H9 (cell line): ENCODE measurements around the gene DPP7. TPM values are rescaled to one million over a fixed set of nuclear protein-coding genes. Genes with fewer than 3 reads are reported as not detected.
A peak's percentile ranks its signal among the peaks of the same experiment; 100 is the strongest.

Experiments
- DNase-seq: peaks from one replicate; pipeline ENCODE4 v3.0.0-alpha.2; 2017
- H2AFZ ChIP-seq: one replicate; pipeline ENCODE4 v1.6.1; 2013; ENCODE audit warnings: mild to moderate bottlenecking, low read length, control low read depth, moderate library complexity
- H2AK5ac ChIP-seq: 2 replicates; pipeline ENCODE4 v1.6.1; 2013; ENCODE audit warnings: low read length, control low read depth, mixed read lengths; ENCODE audit not compliant: insufficient read length
- H2BK120ac ChIP-seq: one replicate; pipeline ENCODE4 v1.6.1; 2013; ENCODE audit warnings: low read depth, mild to moderate bottlenecking, low read length, control low read depth, inconsistent platforms; ENCODE audit not compliant: poor library complexity, severe bottlenecking
- H2BK12ac ChIP-seq: 2 replicates; pipeline ENCODE4 v1.6.1; 2013; ENCODE audit warnings: low read length, control low read depth, mixed read lengths, low read depth; ENCODE audit not compliant: insufficient read length
- H2BK15ac ChIP-seq: 2 replicates; pipeline ENCODE4 v1.6.1; 2013; ENCODE audit warnings: low read depth, low read length, control low read depth
- H2BK20ac ChIP-seq: one replicate; pipeline ENCODE4 v1.6.1; 2013; ENCODE audit warnings: low read depth, mild to moderate bottlenecking, low read length, control low read depth, inconsistent platforms; ENCODE audit not compliant: poor library complexity, severe bottlenecking
- H2BK5ac ChIP-seq: 2 replicates; pipeline ENCODE4 v1.6.1; 2013; ENCODE audit warnings: low read length, control low read depth, mixed read lengths; ENCODE audit not compliant: insufficient read length
- H3K14ac ChIP-seq: 2 replicates; pipeline ENCODE4 v1.6.1; 2013; ENCODE audit warnings: low read length, control low read depth; ENCODE audit not compliant: insufficient read depth
- H3K18ac ChIP-seq: 2 replicates; pipeline ENCODE4 v1.6.1; 2013; ENCODE audit warnings: low read depth, mild to moderate bottlenecking, mixed read lengths, low read length, control low read depth; ENCODE audit not compliant: insufficient read length
- H3K23ac ChIP-seq: 2 replicates; pipeline ENCODE4 v1.6.1; 2013; ENCODE audit warnings: low read length, control low read depth, mixed read lengths, low read depth; ENCODE audit not compliant: insufficient read length
- H3K23me2 ChIP-seq: 2 replicates; pipeline ENCODE4 v1.6.1; 2013; ENCODE audit warnings: low read depth, mild to moderate bottlenecking, mixed read lengths, low read length, control low read depth; ENCODE audit not compliant: insufficient read length, poor library complexity, severe bottlenecking
- H3K27ac ChIP-seq: 2 replicates; pipeline ENCODE4 v1.5.1; 2013; ENCODE audit warnings: low read length, control low read depth, mixed read lengths, low read depth; ENCODE audit not compliant: insufficient read length
- H3K27me3 ChIP-seq: 2 replicates; pipeline ENCODE4 v1.6.1; 2013; ENCODE audit warnings: low read length, control low read depth, inconsistent platforms; ENCODE audit not compliant: insufficient read depth
- H3K4ac ChIP-seq: 2 replicates; pipeline ENCODE4 v1.6.1; 2013; ENCODE audit warnings: low read depth, mild to moderate bottlenecking, control low read depth, inconsistent platforms, low read length, moderate library complexity
- H3K4me1 ChIP-seq: 2 replicates; pipeline ENCODE4 v1.6.1; 2013; ENCODE audit warnings: low read length, control low read depth, inconsistent platforms; ENCODE audit not compliant: insufficient read depth
- H3K4me2 ChIP-seq: 2 replicates; pipeline ENCODE4 v1.6.1; 2013; ENCODE audit warnings: low read length, control low read depth, mixed read lengths; ENCODE audit not compliant: insufficient read length, insufficient read depth
- H3K56ac ChIP-seq: 2 replicates; pipeline ENCODE4 v1.6.1; 2013; ENCODE audit warnings: low read depth, mild to moderate bottlenecking, mixed read lengths, low read length, control low read depth; ENCODE audit not compliant: insufficient read length
- H3K79me1 ChIP-seq: 2 replicates; pipeline ENCODE4 v1.6.1; 2013; ENCODE audit warnings: low read depth, mild to moderate bottlenecking, moderate library complexity, low read length, control low read depth, inconsistent platforms; ENCODE audit not compliant: insufficient read depth, poor library complexity, severe bottlenecking
- H3K79me2 ChIP-seq: 2 replicates; pipeline ENCODE4 v1.6.1; 2013; ENCODE audit warnings: low read length, control low read depth, inconsistent platforms; ENCODE audit not compliant: insufficient read depth
- H3K9ac ChIP-seq: 2 replicates; pipeline ENCODE4 v1.6.1; 2013; ENCODE audit warnings: low read length, control low read depth, mixed read lengths; ENCODE audit not compliant: insufficient read length; ENCODE audit errors: extremely low read depth
- H3K9me3 ChIP-seq: one replicate; pipeline ENCODE4 v1.6.1; 2013; ENCODE audit warnings: low read depth, low read length, inconsistent platforms; ENCODE audit not compliant: control insufficient read depth
- H3T11ph ChIP-seq: one replicate; pipeline ENCODE4 v1.6.1; 2013; ENCODE audit warnings: mild to moderate bottlenecking, low read length, control low read depth, inconsistent platforms
- H4K20me1 ChIP-seq: one replicate; pipeline ENCODE4 v1.6.1; 2013; ENCODE audit not compliant: control insufficient read depth, insufficient read length, insufficient read depth
- H4K5ac ChIP-seq: 2 replicates; pipeline ENCODE4 v1.6.1; 2013; ENCODE audit warnings: low read depth, mild to moderate bottlenecking, mixed read lengths, low read length, control low read depth; ENCODE audit not compliant: insufficient read length
- H4K8ac ChIP-seq: replicated peaks from 2 replicates; pipeline ENCODE4 v1.6.1; 2013; ENCODE audit warnings: low read length, control low read depth, mixed read lengths, low read depth; ENCODE audit not compliant: insufficient read length
- H4K91ac ChIP-seq: 2 replicates; pipeline ENCODE4 v1.6.1; 2013; ENCODE audit warnings: low read depth, mild to moderate bottlenecking, moderate library complexity, mixed read lengths, low read length, control low read depth; ENCODE audit not compliant: insufficient read length
- H3K27ac Mint-ChIP-seq, 3 experiments: 2 replicates in 2 of 3; 3 replicates in 1 of 3; pipeline ENCODE4 v1.8.0; 2020 to 2021; ENCODE audit warnings: mixed read lengths in 3 of 3, mild to moderate bottlenecking in 1 of 3, moderate library complexity in 1 of 3
- H3K27me3 Mint-ChIP-seq: 2 replicates; pipeline ENCODE4 v1.8.0; 2021; ENCODE audit warnings: low read depth, mild to moderate bottlenecking, moderate library complexity, mixed read lengths
- H3K36me3 Mint-ChIP-seq, 3 experiments: 2 replicates in 2 of 3; 3 replicates in 1 of 3; pipeline ENCODE4 v1.8.0; 2020 to 2021; ENCODE audit warnings: low read depth in 3 of 3, mixed read lengths in 3 of 3; ENCODE audit not compliant: insufficient read depth in 1 of 3
- H3K4me1 Mint-ChIP-seq, 2 experiments: 2 replicates each; pipeline ENCODE4 v1.8.0; 2020; ENCODE audit warnings: mixed read lengths in 2 of 2
- H3K4me3 Mint-ChIP-seq, 2 experiments: 2 replicates in 1 of 2; 3 replicates in 1 of 2; pipeline ENCODE4 v1.8.0; 2020 to 2021; ENCODE audit warnings: mild to moderate bottlenecking in 2 of 2, mixed read lengths in 2 of 2, moderate library complexity in 1 of 2
- H3K9me3 Mint-ChIP-seq, 2 experiments: 2 replicates in 1 of 2; 3 replicates in 1 of 2; pipeline ENCODE4 v1.8.0; 2020; ENCODE audit warnings: mild to moderate bottlenecking in 2 of 2, mixed read lengths in 2 of 2, moderate library complexity in 1 of 2
- CTCF ChIP-seq: fragments of 200-600 bp; sonication (generic); conservative IDR thresholded peaks from 3 replicates; pipeline ENCODE4 v1.8.0; 2021; ENCODE audit warnings: antibody characterized with exemption, mild to moderate bottlenecking
- WGBS: extraction: QIAGEN DNeasy Blood & Tissue Kit; methylation state at CpG from one replicate; pipeline ENCODE4 v1.1.7; 2013; ENCODE audit warnings: missing lambda C conversion rate, low lambda C conversion rate, mixed read lengths; ENCODE audit not compliant: insufficient read length; ENCODE audit errors: extremely low coverage; 5-methylcytosine and 5-hydroxymethylcytosine counted together
- total RNA-seq: library from RNA; stranded (reverse); gene quantifications from 2 replicates; pipeline ENCODE4 v1.2.1, GENCODE V29; 2021

Gene DPP7
- total RNA-seq, 1 experiment from 2014 or later: 29.4 TPM

GRCh38 chr9:137130176-137130755, 15.7 kb upstream of the DPP7 start:
- Histone ChIP-seq H3K18ac (no peak overlapping the region), H3K56ac (no peak overlapping the region), H2BK120ac (no peak overlapping the region), H3K9me3 (no peaks in the 10 kb centered on the region), H3K4me2 (peak overlapping the region; percentile 71), H3K79me1 (no peaks in the 10 kb centered on the region), H4K91ac (no peak overlapping the region), H3K4me1 (no peaks in the 10 kb centered on the region), H4K8ac (no peak overlapping the region), H3K4ac (no peak overlapping the region), H2AFZ (no peak overlapping the region), H2BK15ac (no peak overlapping the region), H3K23ac (no peak overlapping the region), H3K79me2 (no peaks in the 10 kb centered on the region), H3K9ac (no peak overlapping the region), H3K27me3 (no peaks in the 10 kb centered on the region), H4K5ac (no peak overlapping the region), H3K14ac (peak overlapping the region; percentile 89; the same call in 1 of the 2 replicates), H2BK5ac (no peak overlapping the region), H3T11ph (no peak overlapping the region), H2AK5ac (no peak overlapping the region), H3K27ac (no peak overlapping the region), H4K20me1 (no peaks in the 10 kb centered on the region), H3K23me2 (peaks cover 4% of the 10 kb centered on the region), H2BK12ac (no peak overlapping the region), H2BK20ac (no peak overlapping the region)
- Mint-ChIP-seq H3K36me3 (no peaks in the 10 kb centered on the region; a peak in 1 of 7 replicates), H3K4me3 (peak overlapping the region; percentile 69 to 87), H3K9me3 (no peaks in the 10 kb centered on the region), H3K4me1 (peaks cover 14 to 17% of the 10 kb centered on the region in 2 experiments), H3K27me3 (peaks cover 47% of the 10 kb centered on the region), H3K27ac (peak overlapping the region in 1 of 3 experiments; percentile 70; a peak in 1 of 7 replicates)
- no peak for TF ChIP-seq CTCF
- WGBS: no CpG with 5 or more reads among the region's 58 CpGs
- peak; percentile 34 for DNase-seq
